Stimulated activated CD4-positive, alpha-beta T cell treated with anti-CD3 and anti-CD28 coated beads, Interleukin-1b, Interleukin-23, amount 100 ng/mL, for 1 hour (primary cell): ENCODE data around the gene NFATC2.

Experiments used
- DNase-seq, 2 donors: peaks; one replicate each; pipeline ENCODE4 v3.0.0-alpha.2; 2020; ENCODE audit warnings: low read depth in 2 of 2

The NFATC2 gene

DNA sequence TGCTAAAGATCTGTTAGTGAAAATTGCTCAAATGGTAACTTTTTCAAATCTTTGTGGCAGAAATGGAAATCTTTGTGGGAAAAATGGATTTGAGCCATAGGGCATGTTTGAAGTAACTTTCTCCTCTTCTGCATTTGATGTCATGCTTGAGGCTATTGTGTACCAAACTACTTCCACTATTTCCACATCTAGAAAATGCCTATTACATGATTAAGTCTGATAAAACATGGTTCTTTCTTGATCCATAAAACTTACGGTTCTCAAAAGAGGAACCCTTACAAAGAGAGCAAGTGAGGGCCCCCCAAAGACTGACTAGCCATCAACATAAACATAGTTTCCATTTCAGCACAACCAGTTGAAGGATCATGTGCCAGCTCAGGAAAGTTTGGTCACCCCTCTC, 150.6 kb downstream of the NFATC2 start:
- DNase-seq, result no peak

DNA sequence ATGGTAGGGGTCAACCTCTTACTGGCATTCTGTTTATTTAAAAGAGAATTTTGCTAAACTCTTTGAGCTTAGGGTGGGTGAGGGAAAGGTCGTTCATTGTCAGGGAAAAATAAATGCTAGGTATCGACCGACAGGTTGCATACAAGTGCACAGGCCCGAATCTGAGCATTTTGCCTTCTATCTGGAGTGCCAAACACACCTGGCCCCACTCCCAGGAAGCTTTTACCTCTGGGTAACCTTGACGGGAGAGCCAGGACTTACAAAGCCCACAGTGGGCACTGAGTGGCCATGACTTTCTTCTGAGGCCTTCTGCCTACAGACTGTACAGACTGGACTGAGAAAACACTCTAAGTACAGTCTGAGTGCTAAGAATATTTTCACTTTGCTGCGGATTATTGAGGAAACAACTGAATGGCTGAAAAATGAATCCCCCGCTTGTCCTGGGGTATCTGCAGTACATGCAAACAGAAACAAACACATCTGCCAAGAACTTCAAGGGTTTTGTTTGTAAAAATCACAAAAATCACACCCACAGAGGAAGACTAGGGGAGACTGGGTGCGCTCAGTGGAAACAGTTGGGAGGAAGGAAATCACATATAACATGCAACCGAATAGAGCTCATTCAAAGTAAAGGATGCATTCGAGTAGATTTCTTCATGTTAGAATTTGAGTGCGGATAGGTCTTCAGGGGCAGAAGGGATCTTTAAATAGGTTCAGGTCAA, 152.8 kb downstream of the NFATC2 start:
- no peak for DNase-seq

DNA sequence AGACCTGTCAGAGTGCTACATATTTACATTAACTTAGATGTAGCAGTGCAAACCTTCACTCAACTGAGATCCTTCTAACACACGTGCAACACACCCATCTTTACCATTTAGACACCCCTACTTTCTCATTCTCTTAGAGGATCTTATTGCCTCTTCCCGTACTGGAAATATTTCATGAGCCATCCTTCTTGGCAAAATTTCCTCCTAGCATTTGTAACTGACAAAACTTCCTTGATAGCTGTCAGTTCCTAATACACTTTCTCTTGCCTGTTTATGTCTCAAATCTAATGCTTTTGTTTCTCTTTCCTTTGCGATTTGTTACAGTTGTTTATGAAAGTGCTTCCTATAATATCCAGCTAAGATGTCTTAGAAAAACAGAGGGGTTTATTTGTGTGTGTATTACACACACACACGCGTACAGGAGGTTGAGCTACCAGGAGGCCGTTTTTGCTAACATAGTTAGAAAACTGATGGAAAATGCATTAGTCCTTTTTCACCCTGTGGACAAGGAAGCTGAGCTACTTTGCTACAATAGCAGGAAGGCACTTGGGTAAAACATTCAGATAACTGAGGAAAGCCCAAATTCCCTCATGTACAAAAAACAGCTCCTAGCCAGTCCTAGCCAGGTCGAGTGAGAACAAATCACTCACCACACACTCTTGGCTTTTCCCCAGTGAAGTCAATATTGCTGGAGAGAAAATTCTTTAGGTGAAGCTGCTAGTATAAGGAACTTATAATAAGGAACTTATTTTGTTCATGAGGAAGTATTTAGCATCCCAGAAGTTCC, 153.6 kb downstream of the NFATC2 start:
- no peak for DNase-seq

DNA sequence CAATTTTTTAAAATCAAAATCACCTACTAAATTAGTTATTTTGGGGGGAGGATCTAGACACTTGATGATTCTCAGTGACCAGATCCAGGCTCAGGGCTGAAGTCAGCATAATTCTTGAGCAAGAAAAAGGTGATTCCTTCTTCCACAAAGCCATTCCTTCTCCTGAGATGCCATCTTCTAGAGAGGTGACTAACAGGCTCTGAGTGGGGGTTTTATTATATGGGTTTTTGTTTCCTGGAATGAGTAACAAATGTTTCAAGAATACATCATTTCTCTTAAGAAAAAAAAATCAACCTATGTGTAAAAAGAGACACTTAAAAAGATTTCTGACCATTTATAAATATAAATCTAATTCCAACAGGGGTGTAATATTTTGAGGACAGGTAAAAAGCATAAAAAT, 154.3 kb downstream of the NFATC2 start:
- no peak for DNase-seq

DNA sequence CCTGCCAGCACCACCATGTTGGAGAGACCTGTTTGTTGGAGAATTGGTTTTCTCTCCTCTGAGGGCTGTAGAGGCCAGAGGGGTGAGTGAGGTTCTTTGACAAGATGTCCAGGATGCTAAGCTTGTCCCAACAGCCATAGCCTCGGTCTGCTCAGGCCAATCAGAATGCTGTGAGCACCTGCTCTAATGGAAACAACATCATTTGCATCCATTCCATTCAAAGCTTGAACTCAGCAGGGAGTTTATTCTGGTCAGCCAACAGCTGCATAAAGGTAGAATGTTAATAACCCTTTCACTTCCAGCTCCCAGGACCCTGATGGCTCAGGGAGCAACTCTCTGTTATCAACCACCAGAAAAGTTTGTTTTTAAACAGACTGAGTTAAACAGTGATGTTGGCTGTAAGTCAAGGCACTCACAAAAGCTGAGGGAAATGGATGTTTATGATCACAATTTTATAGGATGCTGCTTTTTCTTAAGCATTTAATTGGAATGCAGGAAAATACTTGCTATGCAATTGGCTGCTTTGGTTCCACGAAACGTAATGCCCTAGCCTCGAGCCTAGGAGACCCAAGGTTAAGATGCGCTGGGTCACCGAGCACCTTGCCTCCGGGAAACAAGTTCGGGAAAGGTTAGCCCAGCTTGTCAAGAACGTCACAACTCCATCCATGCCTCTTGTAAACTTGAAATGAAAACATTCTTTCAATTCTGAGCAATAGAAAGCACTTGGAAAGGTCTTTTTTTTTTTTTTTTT, 155.2 kb downstream of the NFATC2 start:
- no peak for DNase-seq

DNA sequence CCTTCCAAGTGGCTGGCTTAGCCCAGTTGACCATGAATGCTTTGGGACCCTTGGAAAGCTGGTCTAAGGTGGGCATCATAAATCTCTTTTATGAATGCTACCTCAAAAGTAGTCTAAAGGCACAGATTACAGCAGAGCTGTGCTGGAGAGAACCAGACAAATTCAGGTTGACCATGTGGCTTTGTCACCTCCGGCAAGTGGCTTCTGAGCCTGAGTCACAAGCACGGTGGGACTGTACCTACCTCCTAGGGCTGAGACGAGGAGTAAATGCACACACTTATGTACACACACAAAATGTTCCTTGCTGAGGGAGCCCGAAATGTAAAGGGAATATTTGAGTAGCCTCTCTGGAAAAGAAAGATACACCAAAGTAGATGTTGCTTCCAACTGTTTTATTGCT, 155.9 kb downstream of the NFATC2 start:
- no peak for DNase-seq

DNA sequence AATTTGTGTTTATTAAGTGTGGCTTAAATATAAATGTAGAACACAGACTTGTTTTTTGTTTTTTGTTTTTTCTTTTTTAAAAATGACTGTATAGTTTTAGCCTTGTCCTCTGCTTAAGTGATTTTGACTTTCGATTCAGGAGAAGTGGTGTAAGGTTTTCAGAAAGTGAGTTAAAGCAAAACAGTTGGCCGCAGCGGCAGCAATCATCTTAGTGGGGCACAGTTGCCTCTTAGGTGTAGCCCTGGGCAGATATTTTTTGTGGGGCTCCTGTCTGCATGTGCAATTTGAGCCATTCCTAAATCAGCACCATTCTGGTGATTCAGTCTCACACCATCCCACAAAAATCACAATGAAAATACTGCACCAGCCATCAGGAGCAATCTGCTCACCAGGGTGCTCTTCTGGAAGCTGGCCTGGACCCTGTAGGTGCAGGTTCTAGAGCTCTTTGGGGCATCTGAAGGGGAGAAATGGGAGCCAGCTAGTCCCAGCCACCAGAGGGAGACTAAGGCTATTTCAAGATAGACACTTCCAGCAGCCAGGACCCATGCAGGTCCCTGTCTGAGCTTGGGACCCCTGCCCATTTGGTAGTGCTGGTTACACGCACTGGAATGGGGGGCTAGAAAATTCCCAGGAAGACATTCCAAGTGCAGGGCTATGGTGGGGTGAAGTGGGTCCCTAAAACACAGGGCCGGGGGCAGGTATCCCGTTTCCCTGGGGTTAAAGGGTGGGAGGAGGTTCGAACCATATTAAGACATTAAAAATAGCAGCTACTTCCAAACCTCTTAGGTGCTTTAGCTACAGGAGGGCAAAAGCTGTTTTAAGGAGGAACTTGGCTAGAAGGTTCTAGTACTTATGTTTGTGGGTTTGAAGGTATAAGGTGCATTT, 156.6 kb downstream of the NFATC2 start:
- DNase-seq, result no peak

DNA sequence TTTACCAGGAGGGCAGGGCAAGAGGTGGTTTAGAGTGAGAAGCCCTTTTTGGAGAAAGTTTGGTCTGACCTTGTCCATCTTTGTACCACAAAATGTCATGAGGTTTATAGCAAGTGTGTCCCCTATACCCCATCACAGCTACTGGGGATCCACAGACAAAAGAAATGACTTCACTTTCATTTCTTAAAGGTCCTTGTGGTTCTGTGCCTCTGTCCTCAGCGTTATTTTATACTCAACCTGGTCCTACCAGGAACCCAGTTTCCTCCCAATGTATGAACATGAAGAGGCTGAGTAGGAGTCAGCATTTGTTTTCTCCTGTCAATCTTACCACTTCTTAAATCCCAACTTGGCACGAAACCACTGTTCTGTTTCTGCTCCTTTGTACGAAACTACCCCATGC, 157.6 kb downstream of the NFATC2 start:
- no peak for DNase-seq

DNA sequence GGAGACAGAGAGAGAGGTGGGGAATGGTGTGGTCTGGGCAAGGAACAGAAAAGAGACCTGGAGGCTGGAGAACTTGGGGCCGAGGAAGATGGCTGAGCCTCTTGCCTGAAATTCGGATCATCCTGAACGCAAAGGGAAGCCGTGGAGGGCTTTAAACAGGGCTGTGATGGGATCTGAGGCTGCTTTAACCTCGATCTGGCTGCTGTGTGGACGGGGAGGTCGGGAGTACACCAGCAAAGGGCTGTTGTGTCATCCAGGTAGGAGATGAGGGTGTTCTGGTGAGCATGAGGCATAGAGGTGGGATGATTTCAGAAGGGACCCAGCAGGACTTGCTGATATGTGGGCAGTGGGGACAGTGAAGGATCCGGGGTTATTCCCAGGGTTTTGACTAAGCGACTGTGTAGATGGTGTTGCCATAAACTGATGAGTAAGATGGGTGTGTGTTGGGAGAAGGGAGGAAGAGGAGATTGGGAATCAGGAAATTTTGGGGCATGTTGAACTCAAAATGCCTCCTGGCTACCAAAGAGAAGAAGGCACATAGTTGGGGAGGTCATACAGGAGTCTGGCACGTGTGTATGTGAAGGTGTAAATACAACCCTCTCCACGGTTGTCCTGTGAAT, 158.5 kb downstream of the NFATC2 start:
- DNase-seq, result no peak

DNA sequence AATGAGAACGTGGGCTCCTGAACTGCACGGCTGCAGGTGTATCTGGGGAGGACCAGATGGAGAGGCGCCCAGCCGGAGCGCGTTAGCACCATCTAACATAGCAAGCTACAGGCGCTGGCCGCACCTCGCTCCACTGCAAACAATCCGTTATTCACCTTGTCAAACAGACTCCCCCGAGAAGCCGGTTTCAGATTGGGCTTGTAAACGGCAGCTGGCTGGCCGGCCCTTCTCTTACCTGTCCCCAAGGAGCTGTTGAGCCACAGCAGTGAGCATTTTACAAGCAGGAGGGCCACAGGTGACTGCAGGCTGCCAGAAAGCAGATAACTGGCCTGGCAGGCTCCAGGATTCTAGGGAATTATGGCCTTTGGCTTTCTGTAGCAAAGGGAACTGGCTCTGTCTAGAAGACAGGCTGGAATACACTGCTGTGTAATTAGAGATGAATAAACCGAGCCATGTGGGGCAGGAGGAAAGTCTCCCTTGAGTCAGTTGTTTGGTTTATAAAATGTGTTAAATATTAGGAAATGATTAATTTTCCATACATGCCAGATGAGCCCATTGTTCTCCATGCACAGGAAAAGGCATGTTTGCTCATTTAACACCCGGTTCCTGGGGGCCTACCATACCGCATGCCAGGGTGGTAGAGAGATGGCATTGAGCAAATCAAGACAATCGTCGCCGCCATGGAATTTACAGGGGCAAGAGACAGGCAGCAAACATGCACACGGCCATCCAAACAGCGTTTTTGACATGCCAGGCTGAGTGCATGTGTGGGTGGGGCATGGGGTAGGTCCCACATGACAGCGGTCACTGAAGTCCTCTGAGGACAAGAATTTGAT, 159.3 kb downstream of the NFATC2 start:
- no peak for DNase-seq

DNA sequence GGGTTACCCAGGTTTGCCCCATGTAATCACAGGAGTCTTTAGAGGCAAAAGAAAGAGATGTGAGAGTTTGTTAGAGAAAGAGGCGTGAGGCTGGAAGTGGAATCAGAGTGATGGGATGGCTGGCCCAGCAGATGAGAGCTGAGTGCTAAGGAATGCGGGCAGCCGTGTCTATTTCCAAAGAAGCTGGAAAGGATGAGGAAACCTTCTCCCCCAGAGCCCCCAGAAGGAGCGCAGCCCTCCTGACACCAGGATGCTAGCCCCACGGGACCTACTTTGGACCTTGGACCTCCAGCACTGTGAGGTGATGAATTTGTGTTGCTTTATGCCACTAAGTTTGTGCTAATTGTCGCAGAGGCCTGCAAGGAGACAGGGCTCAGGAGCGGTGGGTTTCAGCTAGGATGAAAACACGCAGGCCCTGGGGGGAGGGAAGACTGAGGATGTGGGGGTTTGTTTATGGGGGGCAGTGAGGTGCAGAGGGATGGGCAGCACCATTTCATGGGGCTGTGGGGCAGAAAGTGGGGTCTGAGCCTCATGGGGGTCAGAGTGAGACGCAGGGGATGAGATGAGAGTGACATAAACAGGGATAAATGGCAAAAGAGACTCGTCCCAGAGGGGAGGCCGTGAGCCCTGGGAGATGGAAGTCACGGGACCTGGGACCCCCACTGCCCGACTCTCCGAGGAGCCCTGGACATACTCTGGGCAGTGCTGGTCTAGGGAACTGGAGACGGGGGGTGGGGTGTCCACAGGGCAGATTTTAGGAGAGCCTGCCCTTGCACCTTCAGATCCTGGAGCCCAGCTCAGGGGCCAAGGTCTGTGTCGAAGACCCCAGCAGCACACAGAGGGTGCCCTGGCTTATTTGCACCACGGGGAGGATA, 160.2 kb downstream of the NFATC2 start:
- DNase-seq, result no peak

DNA sequence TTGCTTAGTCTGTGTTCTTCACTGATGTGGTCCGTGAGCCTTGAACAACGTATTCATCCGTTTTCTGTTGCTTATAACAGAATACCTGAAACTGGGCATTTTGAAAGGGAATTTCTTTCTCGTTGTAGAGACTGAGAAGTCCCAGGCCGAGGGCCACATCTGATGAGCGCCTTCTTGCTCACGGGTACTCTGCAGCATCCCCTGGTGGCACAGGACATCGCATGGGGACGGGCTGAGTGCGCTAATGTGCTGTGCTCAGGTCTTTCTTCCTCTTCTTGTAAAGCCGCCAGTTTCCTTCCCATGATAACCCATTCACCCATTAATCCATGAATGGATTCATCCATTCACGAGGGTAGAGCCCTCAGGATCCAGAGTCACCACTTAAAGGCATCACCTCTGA, 161.0 kb downstream of the NFATC2 start:
- no peak for DNase-seq

DNA sequence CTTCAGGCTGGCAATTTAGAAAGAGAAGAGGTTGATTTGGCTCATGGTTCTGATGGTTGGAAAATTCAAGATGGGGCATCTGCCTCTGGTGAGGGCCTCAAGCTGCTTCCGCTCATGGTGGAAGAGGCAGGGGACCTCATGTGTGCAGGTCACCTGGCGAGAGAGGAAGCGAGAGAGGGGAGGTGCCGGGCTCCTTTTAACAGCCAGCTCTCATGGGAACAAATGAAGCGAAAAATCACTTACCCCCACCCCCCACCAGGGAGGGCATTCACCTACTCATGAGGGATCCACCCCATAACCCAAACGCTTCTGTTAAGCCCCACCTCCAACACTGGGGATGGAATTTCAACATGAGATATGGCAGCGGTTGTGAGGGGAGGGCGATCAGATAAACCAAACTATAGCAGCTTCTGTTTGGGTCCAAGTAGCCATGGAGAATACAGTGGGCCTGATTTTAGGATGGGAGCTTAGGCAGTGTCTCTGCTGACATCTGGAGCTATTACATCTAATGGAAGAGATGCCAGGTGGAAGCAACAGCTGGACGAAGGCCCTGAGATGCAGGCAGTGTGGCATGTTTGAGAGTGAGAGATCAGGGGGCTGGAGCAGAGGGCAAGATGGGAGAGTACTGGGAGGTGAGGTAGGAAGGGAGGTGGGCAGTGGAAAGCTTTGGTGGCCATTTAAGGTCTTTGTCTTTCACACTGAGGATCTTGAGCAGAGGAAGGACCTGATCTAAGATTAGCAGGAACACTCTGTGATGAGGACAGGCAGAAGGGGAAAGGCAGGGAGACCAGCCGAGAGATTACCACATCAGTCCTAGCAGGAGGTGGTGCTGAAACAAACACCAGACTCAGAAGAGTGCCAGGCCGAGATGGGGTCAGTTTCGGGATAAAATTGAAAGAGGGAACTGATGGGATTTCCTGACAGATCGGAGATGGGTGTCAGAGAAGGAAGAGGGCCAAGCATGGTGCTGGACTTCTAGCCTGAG, 161.8 kb downstream of the NFATC2 start:
- no peak for DNase-seq

DNA sequence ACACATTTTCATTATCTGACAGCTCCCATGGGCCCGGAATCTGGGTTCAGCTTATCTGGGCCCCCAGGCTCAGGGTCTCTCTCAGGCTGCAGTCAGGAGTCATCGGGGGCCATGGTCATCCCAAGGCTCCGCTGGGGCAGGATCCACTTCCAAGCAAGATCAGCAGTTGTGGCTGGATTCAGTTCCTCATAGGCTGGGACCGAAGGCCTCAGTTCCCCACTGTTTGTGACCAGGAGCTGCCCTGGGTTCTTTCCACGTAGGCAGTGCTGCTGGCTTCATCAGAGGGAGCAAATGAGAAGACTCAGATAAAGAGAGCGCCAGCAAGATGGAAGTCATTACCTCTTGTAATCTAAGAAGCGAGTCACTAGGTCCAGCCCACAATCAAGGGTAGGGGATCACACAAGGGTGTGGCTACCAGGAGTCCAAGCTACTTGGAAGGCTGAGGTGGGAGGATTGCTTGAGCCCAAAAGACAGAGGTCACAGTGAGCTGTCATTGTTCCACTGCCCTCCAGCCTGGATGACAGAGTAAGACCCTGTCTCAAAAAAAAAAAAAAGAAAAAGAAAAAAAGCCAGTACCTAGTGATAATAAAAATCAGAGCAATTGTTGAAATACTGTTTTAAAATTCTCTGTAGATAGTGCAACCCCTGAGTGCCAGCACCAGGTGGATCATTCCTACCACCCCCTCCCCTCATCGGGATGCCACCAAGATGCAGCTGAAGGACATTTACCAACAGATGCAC, 162.7 kb downstream of the NFATC2 start:
- no peak for DNase-seq

DNA sequence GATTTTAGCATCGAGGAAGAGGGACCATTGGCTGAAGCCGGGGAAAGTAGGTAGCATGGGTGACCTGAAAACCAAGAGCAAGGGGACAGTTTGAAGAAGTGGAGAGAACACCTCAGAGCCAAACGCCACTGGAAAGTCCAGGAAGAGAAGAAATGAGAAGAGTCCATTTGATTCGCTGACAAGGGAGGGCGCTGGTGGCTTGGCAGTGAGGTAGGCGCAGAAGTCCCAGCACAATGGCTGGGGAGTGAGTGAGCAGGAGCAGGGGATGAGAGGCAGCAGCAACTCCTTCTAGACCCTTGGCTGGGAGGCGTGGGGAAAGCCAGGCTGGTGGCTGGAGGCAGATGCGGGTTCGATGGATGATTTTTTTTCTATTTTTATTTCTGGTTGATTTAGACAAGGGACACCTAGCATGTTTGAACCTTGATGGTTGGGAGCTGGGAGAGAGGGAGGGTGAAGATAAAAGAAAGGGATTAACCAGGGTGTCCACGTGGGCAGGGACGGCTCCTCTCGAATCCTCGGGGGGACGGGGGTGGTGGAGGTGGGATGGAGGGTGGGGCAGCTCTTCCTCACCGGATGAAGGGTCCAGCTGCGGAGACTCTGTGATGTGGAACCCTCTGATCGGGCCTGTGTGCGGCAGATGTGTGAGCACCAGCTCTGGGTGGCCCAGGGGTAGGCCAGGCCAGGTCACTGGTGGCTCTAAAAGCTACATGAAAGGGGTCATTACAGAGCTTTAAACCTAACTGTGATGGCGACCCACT, 164.2 kb downstream of the NFATC2 start:
- DNase-seq, result no peak

DNA sequence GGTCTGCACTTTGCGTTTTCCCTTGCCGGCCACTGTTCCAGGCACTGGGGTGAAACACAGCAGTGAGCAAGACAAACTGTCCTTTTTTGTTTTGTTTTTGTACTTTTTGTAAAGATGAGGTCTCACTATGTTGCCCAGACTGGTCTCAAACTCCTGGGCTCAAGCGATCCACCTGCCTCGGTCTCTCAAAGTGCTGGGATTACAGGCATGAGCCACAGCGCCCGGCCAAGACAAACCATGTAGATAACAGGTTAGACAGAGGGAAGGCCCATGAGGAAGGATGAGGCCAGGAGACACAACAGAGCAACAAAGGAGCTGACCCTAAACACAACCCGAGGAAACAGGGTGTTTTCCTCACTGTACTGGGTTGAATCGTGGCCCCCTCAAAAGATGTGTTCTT, 165.4 kb downstream of the NFATC2 start:
- no peak for DNase-seq

DNA sequence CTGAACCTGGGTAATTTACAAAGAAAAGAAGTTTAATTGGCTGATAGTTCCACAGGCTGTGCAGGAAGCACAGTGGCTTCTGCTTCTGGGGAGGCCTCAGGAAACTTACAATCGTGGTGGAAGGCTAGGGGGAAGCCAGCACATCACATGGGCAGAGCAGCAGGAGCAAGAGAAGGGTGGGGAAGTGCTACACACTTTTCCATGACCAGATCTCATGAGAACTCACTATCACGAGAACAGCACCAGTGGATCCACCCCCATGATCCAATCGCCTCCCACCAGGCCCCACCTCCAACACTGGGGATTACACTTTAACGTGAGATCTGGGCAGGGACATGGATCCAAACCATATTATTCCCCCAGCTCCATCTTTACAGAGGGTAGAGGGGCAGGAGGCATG, 166.4 kb downstream of the NFATC2 start:
- DNase-seq, result no peak
